WTC11 (cell line): ENCODE measurements around the gene GJB2.

ENCODE experiments used
- ATF1 ChIP-seq: sonication (generic); formaldehyde crosslinking; IDR thresholded peaks from 2 replicates; pipeline ENCODE4 v1.8.1; 2023; ENCODE audit warnings: mild to moderate bottlenecking, moderate library complexity, missing genetic modification reagents
- CREB1 ChIP-seq: sonication (generic); formaldehyde crosslinking; IDR thresholded peaks from 2 replicates; pipeline ENCODE4 v1.8.0; 2023; ENCODE audit warnings: mild to moderate bottlenecking, missing genetic modification reagents
- GABPB1 ChIP-seq: sonication (generic); formaldehyde crosslinking; IDR thresholded peaks from 2 replicates; pipeline ENCODE4 v1.8.1; 2023; ENCODE audit warnings: mild to moderate bottlenecking, missing genetic modification reagents
- JUN ChIP-seq: sonication (generic); formaldehyde crosslinking; IDR thresholded peaks from 2 replicates; pipeline ENCODE4 v1.8.0; 2023; ENCODE audit warnings: mild to moderate bottlenecking, missing genetic modification reagents
- RELA ChIP-seq: sonication (generic); formaldehyde crosslinking; IDR thresholded peaks from 2 replicates; pipeline ENCODE4 v1.8.1; 2022; ENCODE audit warnings: missing genetic modification reagents, mild to moderate bottlenecking, borderline replicate concordance
- RORB ChIP-seq: fragments of 250-450 bp; sonication (Bioruptor Pico); IDR thresholded peaks from 2 replicates; pipeline ENCODE4 v1.9.0; 2021; ENCODE audit warnings: mild to moderate bottlenecking
- TEAD4 ChIP-seq: sonication (generic); formaldehyde crosslinking; IDR thresholded peaks from 2 replicates; pipeline ENCODE4 v1.8.0; 2022; ENCODE audit warnings: mild to moderate bottlenecking, missing genetic modification reagents
- ZNF121 ChIP-seq: sonication (generic); formaldehyde crosslinking; IDR thresholded peaks from 2 replicates; pipeline ENCODE4 v1.8.0; 2023; ENCODE audit warnings: missing genetic modification reagents
- TF ChIP-seq, protein P1 (sequence below): fragments of 200-600 bp; IDR thresholded peaks from 2 replicates; pipeline ENCODE4 v1.8.0; 2022; ENCODE audit warnings: antibody characterized with exemption
- TF ChIP-seq, protein P2 (sequence below): sonication (generic); formaldehyde crosslinking; IDR thresholded peaks from 2 replicates; pipeline ENCODE4 v1.8.1; 2022; ENCODE audit warnings: low read depth, missing genetic modification reagents, borderline replicate concordance

DNA sequence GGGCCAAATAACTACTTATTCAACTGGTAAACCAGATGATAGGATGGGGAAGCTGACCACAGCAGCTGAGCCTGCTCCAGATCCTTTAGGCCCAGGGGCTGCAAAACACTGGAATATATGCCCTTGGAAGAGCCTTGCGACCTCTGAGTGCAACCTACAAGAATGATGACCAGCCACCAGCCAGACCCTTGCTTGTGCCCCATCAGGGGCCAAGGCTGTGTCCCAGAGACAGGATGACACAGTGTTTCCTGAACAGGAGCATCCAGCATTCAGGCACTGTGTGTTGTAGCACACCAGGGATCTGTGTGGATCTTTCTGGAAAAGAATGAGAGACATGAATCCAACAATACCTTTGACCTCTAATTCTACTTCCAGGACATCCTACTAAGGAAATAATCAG, 46.4 kb downstream of the GJB2 start:
- TF ChIP-seq RELA (CRISPR knock-in tag) (no peak), JUN (CRISPR knock-in tag) (no peak), CREB1 (CRISPR knock-in tag) (no peak), ATF1 (CRISPR knock-in tag) (no peak), ZNF121 (no peak), TEAD4 (CRISPR knock-in tag) (no peak), RORB (CRISPR knock-in tag) (no peak), GABPB1 (CRISPR knock-in tag) (no peak)
- TF ChIP-seq, protein P1, sequence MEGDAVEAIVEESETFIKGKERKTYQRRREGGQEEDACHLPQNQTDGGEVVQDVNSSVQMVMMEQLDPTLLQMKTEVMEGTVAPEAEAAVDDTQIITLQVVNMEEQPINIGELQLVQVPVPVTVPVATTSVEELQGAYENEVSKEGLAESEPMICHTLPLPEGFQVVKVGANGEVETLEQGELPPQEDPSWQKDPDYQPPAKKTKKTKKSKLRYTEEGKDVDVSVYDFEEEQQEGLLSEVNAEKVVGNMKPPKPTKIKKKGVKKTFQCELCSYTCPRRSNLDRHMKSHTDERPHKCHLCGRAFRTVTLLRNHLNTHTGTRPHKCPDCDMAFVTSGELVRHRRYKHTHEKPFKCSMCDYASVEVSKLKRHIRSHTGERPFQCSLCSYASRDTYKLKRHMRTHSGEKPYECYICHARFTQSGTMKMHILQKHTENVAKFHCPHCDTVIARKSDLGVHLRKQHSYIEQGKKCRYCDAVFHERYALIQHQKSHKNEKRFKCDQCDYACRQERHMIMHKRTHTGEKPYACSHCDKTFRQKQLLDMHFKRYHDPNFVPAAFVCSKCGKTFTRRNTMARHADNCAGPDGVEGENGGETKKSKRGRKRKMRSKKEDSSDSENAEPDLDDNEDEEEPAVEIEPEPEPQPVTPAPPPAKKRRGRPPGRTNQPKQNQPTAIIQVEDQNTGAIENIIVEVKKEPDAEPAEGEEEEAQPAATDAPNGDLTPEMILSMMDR, result no peak
- TF ChIP-seq, protein P2, sequence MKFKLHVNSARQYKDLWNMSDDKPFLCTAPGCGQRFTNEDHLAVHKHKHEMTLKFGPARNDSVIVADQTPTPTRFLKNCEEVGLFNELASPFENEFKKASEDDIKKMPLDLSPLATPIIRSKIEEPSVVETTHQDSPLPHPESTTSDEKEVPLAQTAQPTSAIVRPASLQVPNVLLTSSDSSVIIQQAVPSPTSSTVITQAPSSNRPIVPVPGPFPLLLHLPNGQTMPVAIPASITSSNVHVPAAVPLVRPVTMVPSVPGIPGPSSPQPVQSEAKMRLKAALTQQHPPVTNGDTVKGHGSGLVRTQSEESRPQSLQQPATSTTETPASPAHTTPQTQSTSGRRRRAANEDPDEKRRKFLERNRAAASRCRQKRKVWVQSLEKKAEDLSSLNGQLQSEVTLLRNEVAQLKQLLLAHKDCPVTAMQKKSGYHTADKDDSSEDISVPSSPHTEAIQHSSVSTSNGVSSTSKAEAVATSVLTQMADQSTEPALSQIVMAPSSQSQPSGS (CRISPR knock-in tag), result no peak
